NOMO-1 treated with DMSO at 0.1 percent for 48 hours (cell line): ENCODE data around the gene ETFA.

Experiments
- DNase-seq: peaks from one replicate; lab custom pipeline; 2025; ENCODE audit not compliant: unreplicated experiment; lab: John Stamatoyannopoulos, UW

ETFA gene

GRCh38 chr15:76340803-76341365, 29.6 kb upstream of the ETFA start:
- peak; percentile 63 for DNase-seq

- DNase-seq, result no peak
Measured at GRCh38 chr15:76340198-76340802, 29.0 kb upstream of the ETFA start.

- peak; percentile 63 for DNase-seq
Measured at GRCh38 chr15:76339305-76340197, 28.3 kb upstream of the ETFA start.

GRCh38 chr15:76338486-76339304, 27.4 kb upstream of the ETFA start:
- no peak for DNase-seq

GRCh38 chr15:76337696-76338485, 26.6 kb upstream of the ETFA start:
- DNase-seq, result no peak

- peak; percentile 8 for DNase-seq
Measured at GRCh38 chr15:76337059-76337695, 25.9 kb upstream of the ETFA start.

- DNase-seq, result peak; percentile 27
Measured at GRCh38 chr15:76336254-76337058, 25.2 kb upstream of the ETFA start, which contains the start of gene ISL2. ISL2 (plus strand) TSS chr15:76336773; CDS start chr15:76336884, 111 bp downstream.

GRCh38 chr15:76335307-76336253, 24.3 kb upstream of the ETFA start:
- DNase-seq, result peak; percentile 26

GRCh38 chr15:76334438-76335306, 23.4 kb upstream of the ETFA start:
- no peak for DNase-seq

- no peak for DNase-seq
Measured at GRCh38 chr15:76333720-76334437, 22.6 kb upstream of the ETFA start.

GRCh38 chr15:76333309-76333708, 22.0 kb upstream of the ETFA start:
- no peak for DNase-seq

GRCh38 chr15:76332796-76333195, 21.5 kb upstream of the ETFA start:
- no peak for DNase-seq

- DNase-seq, result peak; percentile 7
Measured at GRCh38 chr15:76330080-76330680, 18.9 kb upstream of the ETFA start.

- DNase-seq, result no peak
Measured at GRCh38 chr15:76328958-76329357, 17.7 kb upstream of the ETFA start.

- no peak for DNase-seq
Measured at GRCh38 chr15:76328106-76328696, 16.9 kb upstream of the ETFA start.
